HS-27A (cell line): ENCODE data around the gene FGL2.
"Not testable (repeated sequence)": the region's sequence is repeated elsewhere in the genome, so short reads cannot be mapped to it uniquely, and the experiment has no call there.

ENCODE experiments used
- DNase-seq: peaks from one replicate; pipeline ENCODE4 v3.0.0-alpha.2; 2012; ENCODE audit warnings: low read depth, missing footprints

FGL2 gene

GRCh38 chr7:77157034-77157433 lies 42.6 kb downstream of the FGL2 start:
- DNase-seq: not testable (repeated sequence)

- not testable (repeated sequence) for DNase-seq
Measured at GRCh38 chr7:77155601-77156377, 43.8 kb downstream of the FGL2 start.

- not testable (repeated sequence) for DNase-seq
Measured at GRCh38 chr7:77154917-77155464, 44.6 kb downstream of the FGL2 start.

DNA sequence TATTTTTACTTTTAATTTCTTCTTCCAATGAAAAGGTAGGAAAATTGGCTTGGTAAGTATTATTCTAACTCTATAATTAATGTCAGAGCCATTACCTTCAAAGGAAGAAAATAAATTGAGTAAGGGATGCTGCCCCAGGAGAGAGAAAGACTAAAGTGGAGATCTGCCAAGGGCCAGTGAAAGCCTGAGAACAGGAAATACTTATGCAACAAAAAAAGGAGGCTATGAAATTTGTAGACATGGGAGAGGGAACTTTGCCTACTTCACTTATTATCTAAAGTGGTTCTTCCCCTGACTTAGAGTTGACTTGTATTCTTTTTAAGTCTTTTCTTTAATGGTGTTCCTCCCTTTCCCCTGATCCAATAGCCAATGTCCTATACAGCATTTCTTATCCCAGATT lies 47.4 kb downstream of the FGL2 start:
- not testable (repeated sequence) for DNase-seq
